Fibroblast of lung (primary cell): ENCODE data around the gene RAPGEF5. TPM values are rescaled to one million over a fixed set of nuclear protein-coding genes. Genes with fewer than 3 reads are reported as not detected.

Experiments
- DNase-seq, 2 donors: peaks; one replicate each; pipeline versions ENCODE4 v3.0.0 to v3.0.0-alpha.2; 2010; ENCODE audit warnings: low read depth in 2 of 2
- H2AFZ ChIP-seq: 2 replicates; pipeline ENCODE4 v1.5.1; 2012; ENCODE audit warnings: low read length, control low read depth, inconsistent platforms
- H3K27ac ChIP-seq: 2 replicates; pipeline ENCODE4 v1.5.1; 2011; ENCODE audit warnings: low read length, control low read depth; ENCODE audit not compliant: insufficient read depth
- H3K27me3 ChIP-seq: 2 replicates; pipeline ENCODE4 v1.5.1; 2011; ENCODE audit warnings: mild to moderate bottlenecking, low read length; ENCODE audit not compliant: control insufficient read depth, insufficient read depth
- H3K36me3 ChIP-seq: 2 replicates; pipeline ENCODE4 v1.5.1; 2011; ENCODE audit warnings: low read length; ENCODE audit not compliant: control insufficient read depth, insufficient read depth
- H3K4me1 ChIP-seq: 2 replicates; pipeline ENCODE4 v1.5.1; 2011; ENCODE audit warnings: low read length; ENCODE audit not compliant: control insufficient read depth, insufficient read depth; ENCODE audit errors: extremely low read depth
- H3K4me2 ChIP-seq: 2 replicates; pipeline ENCODE4 v1.5.1; 2011; ENCODE audit warnings: low read length, control low read depth; ENCODE audit not compliant: insufficient read depth; ENCODE audit errors: extremely low read depth
- H3K4me3 ChIP-seq, 4 experiments: fragments of 200-600 bp in 1 of 4; sonication (generic) in 1 of 4; replicated peaks in 1 of 4; 2 replicates each; pipeline ENCODE4 v1.5.1; 2011 to 2016; ENCODE audit warnings: low read length in 4 of 4, low read depth in 3 of 4, mild to moderate bottlenecking in 3 of 4, control low read depth in 2 of 4, inconsistent platforms in 1 of 4, mixed read lengths in 1 of 4; ENCODE audit not compliant: insufficient read depth in 1 of 4; ENCODE audit errors: control extremely low read depth in 1 of 4
- H3K79me2 ChIP-seq: 2 replicates; pipeline ENCODE4 v1.5.1; 2012; ENCODE audit warnings: mild to moderate bottlenecking, low read length, inconsistent platforms; ENCODE audit not compliant: control insufficient read depth, insufficient read depth
- H3K9ac ChIP-seq: 2 replicates; pipeline ENCODE4 v1.5.1; 2011; ENCODE audit warnings: mild to moderate bottlenecking, low read length, control low read depth; ENCODE audit not compliant: insufficient read depth
- H3K9me3 ChIP-seq: 2 replicates; pipeline ENCODE4 v1.5.1; 2012; ENCODE audit warnings: low read depth, low read length; ENCODE audit not compliant: control insufficient read depth, insufficient read depth
- H4K20me1 ChIP-seq: 2 replicates; pipeline ENCODE4 v1.5.1; 2011; ENCODE audit warnings: low read length; ENCODE audit not compliant: control insufficient read depth, insufficient read depth; ENCODE audit errors: extremely low read depth
- CTCF ChIP-seq, 2 donors: IDR thresholded peaks in 1 of 2; conservative IDR thresholded peaks in 1 of 2; 1 replicate in 1 of 2; 2 replicates in 1 of 2; pipeline ENCODE4 v1.5.1; 2011 to 2012; ENCODE audit warnings: low read length in 2 of 2, control low read depth in 1 of 2, inconsistent platforms in 1 of 2, low read depth in 1 of 2, mild to moderate bottlenecking in 1 of 2
- EZH2 ChIP-seq: IDR thresholded peaks from 2 replicates; pipeline ENCODE4 v1.5.1; 2012; ENCODE audit warnings: low read length, control low read depth, mild to moderate bottlenecking; ENCODE audit errors: missing control alignments
- polyA plus RNA-seq, 2 donors: library from polyadenylated mRNA; depleted of rRNA in 1 of 2; stranded (reverse) in 1 of 2; unstranded in 1 of 2; fragments of >200 nt; gene quantifications; 2 replicates each; pipeline ENCODE4 v1.2.1, GENCODE V29; 2011 to 2012; ENCODE audit warnings: missing spikeins in 1 of 2
- total RNA-seq: library from RNA; depleted of rRNA; stranded (reverse); fragments of >200 nt; gene quantifications from 2 replicates; pipeline ENCODE4 v1.2.1, GENCODE V29; 2014

The RAPGEF5 gene
- total and polyA plus RNA-seq, 2 donors (not counting 1 experiment from before 2014, with no cell fraction given): 1.4 to 1.5 TPM

DNA sequence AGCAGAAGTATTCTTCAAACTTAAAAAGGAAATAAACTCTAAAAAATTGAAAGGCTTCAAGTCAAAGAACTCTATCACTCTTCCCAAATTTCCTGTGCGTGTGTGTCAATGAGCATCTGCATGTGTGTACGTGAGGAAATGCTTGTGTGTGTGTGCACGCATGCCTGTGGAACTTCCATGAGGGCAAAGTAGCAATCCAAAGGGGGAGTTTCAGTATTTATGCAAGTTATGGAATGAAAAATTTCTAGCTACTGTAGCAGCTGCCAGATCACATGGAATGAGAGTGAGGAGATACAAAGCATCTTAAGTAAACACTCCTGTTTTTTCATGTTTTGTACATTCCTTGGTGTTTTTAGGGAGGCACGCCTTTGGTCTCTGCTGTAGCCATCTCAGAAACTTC, 152.6 kb downstream of the RAPGEF5 start:
- no peak overlapping the region for H3K9ac ChIP-seq
- TF ChIP-seq EZH2 (no peak), CTCF (conservative IDR thresholded peaks at IDR 0.05 in 1 of 2, IDR thresholded peaks at IDR 0.05 in 1 of 2; ENCODE audit: low read depth in 1 of 2, low read length in 2 of 2) (no peak)

GRCh38 chr7:22202141-22202540, 154.8 kb downstream of the RAPGEF5 start:
- H3K9ac ChIP-seq: no peak overlapping the region
- TF ChIP-seq EZH2 (no peak), CTCF (conservative IDR thresholded peaks at IDR 0.05 in 1 of 2, IDR thresholded peaks at IDR 0.05 in 1 of 2; ENCODE audit: low read depth in 1 of 2, low read length in 2 of 2) (no peak)
- H3K27me3 ChIP-seq: no peaks in the 10 kb centered on the region
- H3K9me3 ChIP-seq: no peaks in the 10 kb centered on the region
- H3K4me1 ChIP-seq: no peaks in the 10 kb centered on the region
- H4K20me1 ChIP-seq: no peaks in the 10 kb centered on the region
- no peak overlapping the region for H3K27ac ChIP-seq
- H3K4me2 ChIP-seq: no peak overlapping the region
- H3K4me3 ChIP-seq: no peak overlapping the region
- no peaks in the 10 kb centered on the region for H3K36me3 ChIP-seq
- DNase-seq: no peak
- no peak overlapping the region for H2AFZ ChIP-seq
- no peaks in the 10 kb centered on the region for H3K79me2 ChIP-seq

More for the DNA sequence above, 152.6 kb downstream of the RAPGEF5 start:
- Histone ChIP-seq H3K27ac (no peak overlapping the region), H3K36me3 (no peaks in the 10 kb centered on the region), H3K9me3 (no peaks in the 10 kb centered on the region), H3K4me2 (no peak overlapping the region), H3K27me3 (no peaks in the 10 kb centered on the region), H2AFZ (no peak overlapping the region), H3K4me3 (no peak overlapping the region), H3K79me2 (no peaks in the 10 kb centered on the region), H4K20me1 (no peaks in the 10 kb centered on the region), H3K4me1 (no peaks in the 10 kb centered on the region)
- DNase-seq: no peak

GRCh38 chr7:22201186-22201880, 155.6 kb downstream of the RAPGEF5 start:
- Histone ChIP-seq H4K20me1 (no peaks in the 10 kb centered on the region), H3K36me3 (no peaks in the 10 kb centered on the region), H3K4me3 (no peak overlapping the region), H3K9me3 (no peaks in the 10 kb centered on the region), H3K4me1 (no peaks in the 10 kb centered on the region), H3K9ac (no peak overlapping the region), H2AFZ (no peak overlapping the region), H3K27me3 (no peaks in the 10 kb centered on the region), H3K79me2 (no peaks in the 10 kb centered on the region), H3K27ac (no peak overlapping the region), H3K4me2 (no peak overlapping the region)
- no peak for TF ChIP-seq CTCF (conservative IDR thresholded peaks at IDR 0.05 in 1 of 2, IDR thresholded peaks at IDR 0.05 in 1 of 2; ENCODE audit: low read depth in 1 of 2, low read length in 2 of 2)
- DNase-seq: no peak
